K562 (cell line): Measurements from ENCODE around the gene ERCC1. TPM values are rescaled to one million over a fixed set of nuclear protein-coding genes. Genes with fewer than 3 reads are reported as not detected.
A peak's percentile ranks its signal among the peaks of the same experiment; 100 is the strongest.

Experiments
- CSDE1 ChIP-seq, 2 experiments: fragments of 450-650 bp; IDR thresholded peaks; 2 replicates each; pipeline ENCODE4 v1.6.1; 2016; ENCODE audit warnings: mild to moderate bottlenecking in 1 of 2
- EP300 ChIP-seq: IDR thresholded peaks from 2 replicates; pipeline ENCODE4 v1.6.1; 2012; ENCODE audit warnings: low read length, improper control_type of control experiment
- ESRRA ChIP-seq: fragments of 450-650 bp; IDR thresholded peaks from 2 replicates; pipeline ENCODE4 v1.6.1; 2014; ENCODE audit warnings: low read depth, mild to moderate bottlenecking, moderate library complexity, borderline replicate concordance
- EWSR1 ChIP-seq: fragments of 450-650 bp; IDR thresholded peaks from 2 replicates; pipeline ENCODE4 v1.6.1; 2018; ENCODE audit warnings: borderline replicate concordance, mild to moderate bottlenecking, low read depth, moderate library complexity; ENCODE audit not compliant: partially characterized antibody
- MCM7 ChIP-seq, 2 experiments: fragments of 450-650 bp; IDR thresholded peaks; 2 replicates each; pipeline ENCODE4 v1.6.1; 2016 to 2018
- MTA1 ChIP-seq: fragments of 450-650 bp; IDR thresholded peaks from 2 replicates; pipeline ENCODE4 v1.6.1; 2017; ENCODE audit warnings: borderline replicate concordance
- PML ChIP-seq: IDR thresholded peaks from 2 replicates; pipeline ENCODE4 v1.6.1; 2012; ENCODE audit warnings: low read length, inconsistent platforms
- SMAD1 ChIP-seq: fragments of 150-350 bp; IDR thresholded peaks from 2 replicates; pipeline ENCODE4 v1.6.1; 2014; ENCODE audit warnings: low read length, low read depth; ENCODE audit not compliant: partially characterized antibody
- SMAD3 ChIP-seq: fragments of 450-650 bp; formaldehyde crosslinking; conservative IDR thresholded peaks from 2 replicates; pipeline ENCODE4 v1.4.0; 2020; ENCODE audit warnings: mild to moderate bottlenecking
- SNIP1 ChIP-seq: fragments of 450-650 bp; IDR thresholded peaks from 2 replicates; pipeline ENCODE4 v1.7.1; 2017; ENCODE audit warnings: low read depth, mild to moderate bottlenecking
- TARDBP ChIP-seq: fragments of 450-650 bp; IDR thresholded peaks from 2 replicates; pipeline ENCODE4 v1.6.1; 2016
- U2AF2 ChIP-seq: fragments of 200-400 bp; formaldehyde crosslinking; optimal IDR thresholded peaks from 2 replicates; pipeline ENCODE3; 2017; ENCODE audit warnings: low read depth, mild to moderate bottlenecking, low read length
- ZBTB34 ChIP-seq: fragments of 250-450 bp; sonication (Bioruptor Pico); IDR thresholded peaks from 2 replicates; pipeline ENCODE4 v1.8.0; 2021; ENCODE audit warnings: mild to moderate bottlenecking, moderate library complexity
- ZNF316 ChIP-seq: fragments of 450-650 bp; IDR thresholded peaks from 2 replicates; pipeline ENCODE4 v1.6.1; 2016
- ZNF79 ChIP-seq: fragments of 250-450 bp; sonication (Bioruptor Pico); IDR thresholded peaks from 2 replicates; pipeline ENCODE4 v1.4.0; 2020; ENCODE audit warnings: low read depth, mild to moderate bottlenecking, moderate library complexity
- polyA plus RNA-seq, 8 experiments: library from polyadenylated mRNA; depleted of rRNA in 4 of 8; stranded (reverse) in 5 of 8; unstranded in 3 of 8; fragments of >200 nt; fragmentation: Nextera tagmentation in 2 of 8; fragmentation: Illumina TruSeq in 1 of 8; extraction: Ambion mirVana in 2 of 8; extraction: Trizol in 1 of 8; gene quantifications; 2 replicates each; pipeline versions ENCODE4 v1.2.1 to v1.2.3, GENCODE V29; 2011 to 2014; ENCODE audit warnings: inconsistent platforms in 1 of 8, missing spikeins in 1 of 8
- total RNA-seq, 7 experiments: library from RNA; depleted of rRNA in 6 of 7; stranded (reverse); fragments of >200 nt in 6 of 7; fragmentation: Illumina TruSeq in 2 of 7; extraction: Trizol in 2 of 7; gene quantifications; 2 replicates each; pipeline versions ENCODE4 v1.2.1 to v1.2.3, GENCODE V29; 2011 to 2021; ENCODE audit warnings: low replicate concordance in 1 of 7
- TF ChIP-seq, protein P1 (sequence below): fragments of 450-650 bp; IDR thresholded peaks from 2 replicates; pipeline ENCODE4 v1.6.1; 2017; ENCODE audit warnings: antibody characterized with exemption, mild to moderate bottlenecking
- TF ChIP-seq, protein P2 (sequence below), 2 experiments: fragments of 450-650 bp in 1 of 2; IDR thresholded peaks; 2 replicates each; pipeline ENCODE4 v1.6.1; 2011 to 2017; ENCODE audit warnings: low read depth in 2 of 2, antibody characterized with exemption in 1 of 2, borderline replicate concordance in 1 of 2, low read length in 1 of 2, mild to moderate bottlenecking in 1 of 2, mixed read lengths in 1 of 2; ENCODE audit not compliant: control insufficient read depth in 1 of 2

Gene ERCC1
- total and polyA plus RNA-seq, 9 of the 15 experiments (the other 6 are each of a cell fraction or from before 2014, with no cell fraction given) = 9.3 to 92.6 (median 60.0) TPM

DNA sequence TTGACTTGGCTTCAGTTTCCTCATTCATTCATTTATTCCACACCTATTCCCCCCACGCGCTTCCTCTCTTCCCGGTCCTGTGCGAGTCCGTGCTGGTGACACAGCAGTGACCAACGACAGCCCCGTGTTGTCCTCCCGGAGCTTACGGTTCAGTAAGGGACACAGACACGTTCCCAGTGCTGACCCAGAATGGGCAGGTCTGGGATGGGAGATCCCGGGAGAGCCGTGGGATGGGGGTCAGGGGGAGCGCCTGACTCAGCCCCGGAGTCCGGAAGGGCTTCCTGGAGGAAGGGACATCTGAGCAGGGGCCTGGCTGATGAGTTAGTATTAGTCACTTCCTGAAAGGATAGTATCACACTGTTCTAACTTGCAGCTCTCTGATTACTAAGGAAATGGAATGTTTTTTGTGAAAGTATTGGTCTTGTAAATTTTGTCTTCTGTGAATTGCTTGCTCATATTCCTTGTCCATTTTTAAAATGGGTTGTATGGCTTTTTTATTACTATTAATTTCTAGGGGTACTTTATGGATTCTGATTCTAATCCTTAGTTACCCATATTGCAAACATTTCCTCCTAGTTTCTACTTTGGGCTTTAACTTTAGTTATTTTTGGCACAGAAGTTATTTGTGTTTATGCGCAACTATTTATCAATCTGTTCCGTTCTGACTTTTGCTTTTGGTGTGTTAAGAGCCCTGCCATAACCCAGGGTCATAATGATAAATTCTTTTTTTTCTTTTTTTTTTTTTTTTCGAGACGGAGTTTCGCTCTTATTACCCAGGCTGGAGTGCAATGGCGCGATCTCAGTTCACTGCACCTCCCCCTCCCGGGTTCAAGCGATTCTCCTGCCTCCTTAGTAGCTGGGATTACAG lies 708 bp upstream of the ERCC1 start (continued):
- TF ChIP-seq, protein P1, sequence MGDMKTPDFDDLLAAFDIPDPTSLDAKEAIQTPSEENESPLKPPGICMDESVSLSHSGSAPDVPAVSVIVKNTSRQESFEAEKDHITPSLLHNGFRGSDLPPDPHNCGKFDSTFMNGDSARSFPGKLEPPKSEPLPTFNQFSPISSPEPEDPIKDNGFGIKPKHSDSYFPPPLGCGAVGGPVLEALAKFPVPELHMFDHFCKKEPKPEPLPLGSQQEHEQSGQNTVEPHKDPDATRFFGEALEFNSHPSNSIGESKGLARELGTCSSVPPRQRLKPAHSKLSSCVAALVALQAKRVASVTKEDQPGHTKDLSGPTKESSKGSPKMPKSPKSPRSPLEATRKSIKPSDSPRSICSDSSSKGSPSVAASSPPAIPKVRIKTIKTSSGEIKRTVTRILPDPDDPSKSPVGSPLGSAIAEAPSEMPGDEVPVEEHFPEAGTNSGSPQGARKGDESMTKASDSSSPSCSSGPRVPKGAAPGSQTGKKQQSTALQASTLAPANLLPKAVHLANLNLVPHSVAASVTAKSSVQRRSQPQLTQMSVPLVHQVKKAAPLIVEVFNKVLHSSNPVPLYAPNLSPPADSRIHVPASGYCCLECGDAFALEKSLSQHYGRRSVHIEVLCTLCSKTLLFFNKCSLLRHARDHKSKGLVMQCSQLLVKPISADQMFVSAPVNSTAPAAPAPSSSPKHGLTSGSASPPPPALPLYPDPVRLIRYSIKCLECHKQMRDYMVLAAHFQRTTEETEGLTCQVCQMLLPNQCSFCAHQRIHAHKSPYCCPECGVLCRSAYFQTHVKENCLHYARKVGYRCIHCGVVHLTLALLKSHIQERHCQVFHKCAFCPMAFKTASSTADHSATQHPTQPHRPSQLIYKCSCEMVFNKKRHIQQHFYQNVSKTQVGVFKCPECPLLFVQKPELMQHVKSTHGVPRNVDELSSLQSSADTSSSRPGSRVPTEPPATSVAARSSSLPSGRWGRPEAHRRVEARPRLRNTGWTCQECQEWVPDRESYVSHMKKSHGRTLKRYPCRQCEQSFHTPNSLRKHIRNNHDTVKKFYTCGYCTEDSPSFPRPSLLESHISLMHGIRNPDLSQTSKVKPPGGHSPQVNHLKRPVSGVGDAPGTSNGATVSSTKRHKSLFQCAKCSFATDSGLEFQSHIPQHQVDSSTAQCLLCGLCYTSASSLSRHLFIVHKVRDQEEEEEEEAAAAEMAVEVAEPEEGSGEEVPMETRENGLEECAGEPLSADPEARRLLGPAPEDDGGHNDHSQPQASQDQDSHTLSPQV = peak; percentile 90
- TF ChIP-seq EP300 = peak; percentile 87
- TF ChIP-seq ZBTB34 (CRISPR knock-in tag) = no peak
- peak; percentile 77 for TF ChIP-seq MTA1
- TF ChIP-seq ZNF316 = peak; percentile 40
- peak; percentile 35; the same call in 1 of the 2 replicates for TF ChIP-seq SNIP1
- TF ChIP-seq, protein P2, sequence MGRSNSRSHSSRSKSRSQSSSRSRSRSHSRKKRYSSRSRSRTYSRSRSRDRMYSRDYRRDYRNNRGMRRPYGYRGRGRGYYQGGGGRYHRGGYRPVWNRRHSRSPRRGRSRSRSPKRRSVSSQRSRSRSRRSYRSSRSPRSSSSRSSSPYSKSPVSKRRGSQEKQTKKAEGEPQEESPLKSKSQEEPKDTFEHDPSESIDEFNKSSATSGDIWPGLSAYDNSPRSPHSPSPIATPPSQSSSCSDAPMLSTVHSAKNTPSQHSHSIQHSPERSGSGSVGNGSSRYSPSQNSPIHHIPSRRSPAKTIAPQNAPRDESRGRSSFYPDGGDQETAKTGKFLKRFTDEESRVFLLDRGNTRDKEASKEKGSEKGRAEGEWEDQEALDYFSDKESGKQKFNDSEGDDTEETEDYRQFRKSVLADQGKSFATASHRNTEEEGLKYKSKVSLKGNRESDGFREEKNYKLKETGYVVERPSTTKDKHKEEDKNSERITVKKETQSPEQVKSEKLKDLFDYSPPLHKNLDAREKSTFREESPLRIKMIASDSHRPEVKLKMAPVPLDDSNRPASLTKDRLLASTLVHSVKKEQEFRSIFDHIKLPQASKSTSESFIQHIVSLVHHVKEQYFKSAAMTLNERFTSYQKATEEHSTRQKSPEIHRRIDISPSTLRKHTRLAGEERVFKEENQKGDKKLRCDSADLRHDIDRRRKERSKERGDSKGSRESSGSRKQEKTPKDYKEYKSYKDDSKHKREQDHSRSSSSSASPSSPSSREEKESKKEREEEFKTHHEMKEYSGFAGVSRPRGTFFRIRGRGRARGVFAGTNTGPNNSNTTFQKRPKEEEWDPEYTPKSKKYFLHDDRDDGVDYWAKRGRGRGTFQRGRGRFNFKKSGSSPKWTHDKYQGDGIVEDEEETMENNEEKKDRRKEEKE (IDR thresholded peaks at IDR 0.05; ENCODE audit: borderline replicate concordance in 1 of 2, control insufficient read depth in 1 of 2, low read depth in 2 of 2, low read length in 1 of 2) = peak in 1 of 2 experiments; percentile 83; a peak in 1 of 4 replicates
- TF ChIP-seq PML = no peak
- no peak for TF ChIP-seq EWSR1
- TF ChIP-seq SMAD3 (CRISPR knock-in tag) = no peak
- no peak for TF ChIP-seq U2AF2
- TF ChIP-seq TARDBP = 0 out of 2 replicates have a peak, but pooled peaks have one; percentile 52
- no peak for TF ChIP-seq ZNF79 (CRISPR knock-in tag)
- TF ChIP-seq ESRRA = peak; percentile 1; the same call in 1 of the 2 replicates
- peak in 1 of 2 experiments; percentile 56; a peak in 1 of 4 replicates for TF ChIP-seq CSDE1 (IDR thresholded peaks at IDR 0.05)
- peak; percentile 71 for TF ChIP-seq SMAD1
- TF ChIP-seq MCM7 (IDR thresholded peaks at IDR 0.05) = 0 out of 4 replicates have a peak, but pooled peaks of 1 of the 2 experiments have one; percentile 82
